ENCODE data around the gene GUCY1A1.

GUCY1A1 gene

GRCh38 chr4:155748039-155748438 lies 81.4 kb downstream of the GUCY1A1 start:
- ATAC-seq (replicated peaks) (no peak), DNase-seq (no peak)
- Mint-ChIP-seq H3K4me3 (no peak overlapping the region), H3K36me3 (ENCODE audit: insufficient read depth) (no peaks in the 10 kb centered on the region), H3K4me1 (ENCODE audit: low read depth in 2 of 2) (no peaks in the 10 kb centered on the region), H3K9me3 (peaks cover 0 to 3% of the 10 kb centered on the region in 2 donors), H3K27me3 (no peaks in the 10 kb centered on the region), H3K27ac (no peak overlapping the region)

GRCh38 chr4:155749041-155749440 lies 82.4 kb downstream of the GUCY1A1 start:
- DNase-seq, result no peak
- H3K9me3 Mint-ChIP-seq, result peaks cover 0 to 3% of the 10 kb centered on the region in 2 donors
- H3K4me3 Mint-ChIP-seq, result no peak overlapping the region
- H3K27me3 Mint-ChIP-seq, result no peaks in the 10 kb centered on the region
- H3K4me1 Mint-ChIP-seq (ENCODE audit: low read depth in 2 of 2), result no peaks in the 10 kb centered on the region
- ATAC-seq (replicated peaks), result no peak
- H3K36me3 Mint-ChIP-seq (ENCODE audit: insufficient read depth), result no peaks in the 10 kb centered on the region
- H3K27ac Mint-ChIP-seq, result no peak overlapping the region

GRCh38 chr4:155751569-155751968 lies 84.9 kb downstream of the GUCY1A1 start:
- ATAC-seq (replicated peaks), result no peak
- H3K27me3 Mint-ChIP-seq, result peaks cover 0 to under 1% of the 10 kb centered on the region in 2 donors

GRCh38 chr4:155757745-155758265 lies 91.2 kb downstream of the GUCY1A1 start:
- peaks cover 19 to 30% of the 10 kb centered on the region in 2 donors for H3K27me3 Mint-ChIP-seq
- no peak overlapping the region for H3K4me3 Mint-ChIP-seq
- peaks cover 4 to 5% of the 10 kb centered on the region in 2 donors for H3K9me3 Mint-ChIP-seq
- ATAC-seq (replicated peaks) (no peak), DNase-seq (no peak)
- H3K36me3 Mint-ChIP-seq (ENCODE audit: insufficient read depth), result no peaks in the 10 kb centered on the region
- no peak overlapping the region for H3K27ac Mint-ChIP-seq
- no peaks in the 10 kb centered on the region for H3K4me1 Mint-ChIP-seq (ENCODE audit: low read depth in 2 of 2)

More at GRCh38 chr4:155751569-155751968, 84.9 kb downstream of the GUCY1A1 start:
- H3K9me3 Mint-ChIP-seq, result peaks cover 0 to 3% of the 10 kb centered on the region in 2 donors
- no peak overlapping the region for H3K4me3 Mint-ChIP-seq
- H3K27ac Mint-ChIP-seq, result no peak overlapping the region
- no peak for DNase-seq
- no peaks in the 10 kb centered on the region for H3K4me1 Mint-ChIP-seq (ENCODE audit: low read depth in 2 of 2)
- no peaks in the 10 kb centered on the region for H3K36me3 Mint-ChIP-seq (ENCODE audit: insufficient read depth)

GRCh38 chr4:155758481-155759371 lies 92.1 kb downstream of the GUCY1A1 start, which contains the start of gene GUCY1B1:
Gene GUCY1B1 (plus strand): TSS chr4:155759021. CDS start chr4:155759141, 120 bp downstream.
- ATAC-seq (replicated peaks), result peak; percentile 89
- Mint-ChIP-seq H3K4me3 (peak within 1 kb of the TSS in 1 of 2 donors; percentile 25), H3K27ac (no peak within 1 kb of the TSS)

GRCh38 chr4:155759372-155760252 lies 93.0 kb downstream of the GUCY1A1 start:
- ATAC-seq (replicated peaks), result no peak
- H3K4me3 Mint-ChIP-seq, result peak overlapping the region in 1 of 2 donors; percentile 6

More at GRCh38 chr4:155758481-155759371, 92.1 kb downstream of the GUCY1A1 start, which contains the start of gene GUCY1B1:
- peaks cover 4 to 5% of the 10 kb centered on the region in 2 donors for H3K9me3 Mint-ChIP-seq
- H3K4me1 Mint-ChIP-seq (ENCODE audit: low read depth in 2 of 2), result no peaks in the 10 kb centered on the region
- H3K27me3 Mint-ChIP-seq, result peaks cover 19 to 30% of the 10 kb centered on the region in 2 donors
- DNase-seq, result peak in 2 of 3 experiments; percentile 4 to 24
- no peaks in the 10 kb centered on the region for H3K36me3 Mint-ChIP-seq (ENCODE audit: insufficient read depth)

GRCh38 chr4:155761047-155761446 lies 94.4 kb downstream of the GUCY1A1 start:
- peaks cover 19 to 30% of the 10 kb centered on the region in 2 donors for H3K27me3 Mint-ChIP-seq
- no peaks in the 10 kb centered on the region for H3K36me3 Mint-ChIP-seq (ENCODE audit: insufficient read depth)
- no peaks in the 10 kb centered on the region for H3K4me1 Mint-ChIP-seq (ENCODE audit: low read depth in 2 of 2)
- no peak overlapping the region for H3K4me3 Mint-ChIP-seq
- peaks cover 4 to 5% of the 10 kb centered on the region in 2 donors for H3K9me3 Mint-ChIP-seq
- H3K27ac Mint-ChIP-seq, result no peak overlapping the region
- ATAC-seq (replicated peaks) (no peak), DNase-seq (no peak)

More at GRCh38 chr4:155759372-155760252, 93.0 kb downstream of the GUCY1A1 start:
- H3K4me1 Mint-ChIP-seq (ENCODE audit: low read depth in 2 of 2), result no peaks in the 10 kb centered on the region
- peaks cover 19 to 30% of the 10 kb centered on the region in 2 donors for H3K27me3 Mint-ChIP-seq
- DNase-seq, result no peak
- no peaks in the 10 kb centered on the region for H3K36me3 Mint-ChIP-seq (ENCODE audit: insufficient read depth)
- H3K9me3 Mint-ChIP-seq, result peaks cover 4 to 5% of the 10 kb centered on the region in 2 donors
- H3K27ac Mint-ChIP-seq, result no peak overlapping the region

- DNase-seq (no peak), ATAC-seq (replicated peaks) (no peak)
- Mint-ChIP-seq H3K9me3 (peaks cover 4 to 5% of the 10 kb centered on the region in 2 donors), H3K27me3 (peaks cover 19 to 26% of the 10 kb centered on the region in 2 donors), H3K4me1 (ENCODE audit: low read depth in 2 of 2) (no peaks in the 10 kb centered on the region), H3K27ac (no peak overlapping the region), H3K4me3 (no peak overlapping the region), H3K36me3 (ENCODE audit: insufficient read depth) (no peaks in the 10 kb centered on the region)
These were observed 95.3 kb downstream of the GUCY1A1 start for GRCh38 chr4:155761916-155762315.

GRCh38 chr4:155762334-155762733 lies 95.7 kb downstream of the GUCY1A1 start:
- ATAC-seq (replicated peaks) (no peak), DNase-seq (no peak)
- Mint-ChIP-seq H3K4me1 (ENCODE audit: low read depth in 2 of 2) (no peaks in the 10 kb centered on the region), H3K36me3 (ENCODE audit: insufficient read depth) (no peaks in the 10 kb centered on the region), H3K4me3 (no peak overlapping the region), H3K27me3 (peaks cover 19 to 23% of the 10 kb centered on the region in 2 donors), H3K9me3 (peaks cover 4 to 5% of the 10 kb centered on the region in 2 donors), H3K27ac (no peak overlapping the region)

GRCh38 chr4:155763551-155763950 lies 96.9 kb downstream of the GUCY1A1 start:
- Mint-ChIP-seq H3K4me3 (no peak overlapping the region), H3K36me3 (ENCODE audit: insufficient read depth) (no peaks in the 10 kb centered on the region), H3K9me3 (no peaks in the 10 kb centered on the region), H3K27ac (no peak overlapping the region), H3K4me1 (ENCODE audit: low read depth in 2 of 2) (no peaks in the 10 kb centered on the region), H3K27me3 (peaks cover 10 to 13% of the 10 kb centered on the region in 2 donors)
- ATAC-seq (replicated peaks) (no peak), DNase-seq (no peak)

- no peaks in the 10 kb centered on the region for H3K4me1 Mint-ChIP-seq (ENCODE audit: low read depth in 2 of 2)
These were observed 98.5 kb downstream of the GUCY1A1 start for GRCh38 chr4:155765149-155765548.

GRCh38 chr4:155766622-155767021 lies 100.0 kb downstream of the GUCY1A1 start:
- H3K36me3 Mint-ChIP-seq (ENCODE audit: insufficient read depth), result no peaks in the 10 kb centered on the region
- DNase-seq (no peak), ATAC-seq (replicated peaks) (no peak)
- no peak overlapping the region for H3K27ac Mint-ChIP-seq
- no peaks in the 10 kb centered on the region for H3K4me1 Mint-ChIP-seq (ENCODE audit: low read depth in 2 of 2)
- H3K9me3 Mint-ChIP-seq, result no peaks in the 10 kb centered on the region
- H3K4me3 Mint-ChIP-seq, result no peak overlapping the region
- no peaks in the 10 kb centered on the region for H3K27me3 Mint-ChIP-seq

More at GRCh38 chr4:155765149-155765548, 98.5 kb downstream of the GUCY1A1 start:
- H3K9me3 Mint-ChIP-seq, result no peaks in the 10 kb centered on the region
- peaks cover 8% of the 10 kb centered on the region in 2 donors for H3K27me3 Mint-ChIP-seq
- DNase-seq (no peak), ATAC-seq (replicated peaks) (no peak)
- no peaks in the 10 kb centered on the region for H3K36me3 Mint-ChIP-seq (ENCODE audit: insufficient read depth)
- H3K27ac Mint-ChIP-seq, result no peak overlapping the region
- H3K4me3 Mint-ChIP-seq, result no peak overlapping the region

GRCh38 chr4:155768370-155768769 lies 101.7 kb downstream of the GUCY1A1 start:
- no peaks in the 10 kb centered on the region for H3K4me1 Mint-ChIP-seq (ENCODE audit: low read depth in 2 of 2)
- ATAC-seq (replicated peaks), result no peak

More at GRCh38 chr4:155768370-155768769, 101.7 kb downstream of the GUCY1A1 start:
- DNase-seq, result no peak
- no peak overlapping the region for H3K4me3 Mint-ChIP-seq
- H3K9me3 Mint-ChIP-seq, result no peaks in the 10 kb centered on the region
- no peaks in the 10 kb centered on the region for H3K36me3 Mint-ChIP-seq (ENCODE audit: insufficient read depth)
- H3K27me3 Mint-ChIP-seq, result no peaks in the 10 kb centered on the region
- no peak overlapping the region for H3K27ac Mint-ChIP-seq
